GM12874 (cell line): ENCODE results near the gene TSSK6.

Experiments
- CTCF ChIP-seq: IDR thresholded peaks from 2 replicates; pipeline ENCODE4 v1.5.1; 2011; ENCODE audit warnings: low read depth, mild to moderate bottlenecking, control low read depth, low read length, moderate library complexity; ENCODE audit not compliant: insufficient read depth

Gene TSSK6

GRCh38 chr19:19554074-19555023 lies 39.0 kb upstream of the TSSK6 start:
- TF ChIP-seq CTCF, result peak; percentile 91

GRCh38 chr19:19553670-19554069 lies 38.3 kb upstream of the TSSK6 start:
- TF ChIP-seq CTCF, result no peak

GRCh38 chr19:19552798-19553197 lies 37.5 kb upstream of the TSSK6 start:
- peak; percentile 86 for TF ChIP-seq CTCF

GRCh38 chr19:19551853-19552192 lies 36.5 kb upstream of the TSSK6 start:
- TF ChIP-seq CTCF, result no peak

- no peak for TF ChIP-seq CTCF
Observed at GRCh38 chr19:19550972-19551852, 35.9 kb upstream of the TSSK6 start.

- TF ChIP-seq CTCF, result no peak
Observed at GRCh38 chr19:19550485-19550929, 35.2 kb upstream of the TSSK6 start.

- TF ChIP-seq CTCF, result no peak
Observed at GRCh38 chr19:19549804-19550464, 34.6 kb upstream of the TSSK6 start.
